ENCODE measurements around the gene ST6GALNAC1.
A peak's percentile ranks its signal among the peaks of the same experiment; 100 is the strongest.
"Not testable (repeated sequence)": the region's sequence is repeated elsewhere in the genome, so short reads cannot be mapped to it uniquely, and the experiment has no call there.

The ST6GALNAC1 gene

GRCh38 chr17:76642032-76642561 lies 1.5 kb downstream of the ST6GALNAC1 start:
- no peak for DNase-seq (ENCODE audit: low spot score)

GRCh38 chr17:76641501-76641900 lies 2.1 kb downstream of the ST6GALNAC1 start:
- DNase-seq (ENCODE audit: low spot score) = no peak

GRCh38 chr17:76640550-76641380 lies 2.8 kb downstream of the ST6GALNAC1 start:
- no peak for DNase-seq (ENCODE audit: low spot score)

GRCh38 chr17:76638263-76638662 lies 5.3 kb downstream of the ST6GALNAC1 start:
- no peak for DNase-seq (ENCODE audit: low spot score)

- DNase-seq (ENCODE audit: low spot score) = not testable (repeated sequence)
Observed at GRCh38 chr17:76636486-76637206, 6.9 kb downstream of the ST6GALNAC1 start.

GRCh38 chr17:76635659-76636360 lies 7.7 kb downstream of the ST6GALNAC1 start:
- DNase-seq (ENCODE audit: low spot score) = no peak

GRCh38 chr17:76635039-76635438 lies 8.5 kb downstream of the ST6GALNAC1 start:
- DNase-seq (ENCODE audit: low spot score) = no peak

GRCh38 chr17:76633628-76634328 lies 9.8 kb downstream of the ST6GALNAC1 start:
- no peak for DNase-seq (ENCODE audit: low spot score)

GRCh38 chr17:76631821-76632565 lies 11.6 kb downstream of the ST6GALNAC1 start:
- DNase-seq (ENCODE audit: low spot score) = no peak

- DNase-seq (ENCODE audit: low spot score) = no peak
Observed at GRCh38 chr17:76630151-76630550, 13.4 kb downstream of the ST6GALNAC1 start.

GRCh38 chr17:76627510-76627909 lies 16.0 kb downstream of the ST6GALNAC1 start:
- no peak for DNase-seq (ENCODE audit: low spot score)

- no peak for DNase-seq (ENCODE audit: low spot score)
Observed at GRCh38 chr17:76626442-76626841, 17.1 kb downstream of the ST6GALNAC1 start.

- no peak for DNase-seq (ENCODE audit: low spot score)
Observed at GRCh38 chr17:76625496-76625895, 18.1 kb downstream of the ST6GALNAC1 start.

- peak; percentile 71 for DNase-seq (ENCODE audit: low spot score)
Observed at GRCh38 chr17:76623271-76624146, 20.0 kb downstream of the ST6GALNAC1 start.

GRCh38 chr17:76617838-76618237 lies 25.7 kb downstream of the ST6GALNAC1 start:
- no peak for DNase-seq (ENCODE audit: low spot score)

GRCh38 chr17:76614912-76615617 lies 28.5 kb downstream of the ST6GALNAC1 start:
- DNase-seq (ENCODE audit: low spot score) = no peak

GRCh38 chr17:76614064-76614759 lies 29.3 kb downstream of the ST6GALNAC1 start:
- DNase-seq (ENCODE audit: low spot score) = not testable (repeated sequence)

- DNase-seq (ENCODE audit: low spot score) = no peak
Observed at GRCh38 chr17:76612977-76613851, 30.3 kb downstream of the ST6GALNAC1 start.

All from activated CD4-positive, alpha-beta T cell treated with anti-CD3 and anti-CD28 coated beads, Interleukin-2, Interleukin-4, amounts not matched to agents 100 ng/mL and 50 ng/mL, durations not matched to agents 16 hours and 8 hours (primary cell).